Activated CD8-positive, alpha-beta memory T cell treated with anti-CD3 and anti-CD28 coated beads, Interleukin-2, amount 10 ng/mL, durations not matched to agents 7 days and 5 days (primary cell): ENCODE results near the gene NUDT16L1. TPM values are rescaled to one million over a fixed set of nuclear protein-coding genes. Genes with fewer than 3 reads are reported as not detected.

Source experiments
- ATAC-seq: fragments of 150-1000 bp; cut with Tn5 transposase; one replicate; pipeline ENCODE4 v1.10.0; 2021; ENCODE audit warnings: moderate library complexity
- CTCF ChIA-PET: fragments of 350-600 bp; sonication (Branson Sonifier 250); formaldehyde crosslinking; loops from one replicate; lab custom pipeline; 2021; ENCODE audit warnings: antibody characterized with exemption; lab: Charles Lee
- DNase-seq: peaks from one replicate; pipeline ENCODE4 v3.0.0-alpha.2; 2020
- H3K27ac Mint-ChIP-seq: one replicate; pipeline ENCODE4 v1.8.0; 2021; ENCODE audit warnings: mild to moderate bottlenecking, mixed read lengths
- H3K27me3 Mint-ChIP-seq: one replicate; pipeline ENCODE4 v1.8.0; 2021; ENCODE audit warnings: mixed read lengths
- H3K36me3 Mint-ChIP-seq: one replicate; pipeline ENCODE4 v1.8.0; 2021; ENCODE audit warnings: mild to moderate bottlenecking, mixed read lengths
- H3K4me1 Mint-ChIP-seq: one replicate; pipeline ENCODE4 v1.8.0; 2021; ENCODE audit warnings: mixed read lengths
- H3K4me3 Mint-ChIP-seq: one replicate; pipeline ENCODE4 v1.8.0; 2021; ENCODE audit warnings: mild to moderate bottlenecking, moderate library complexity, mixed read lengths
- H3K9me3 Mint-ChIP-seq: one replicate; pipeline ENCODE4 v1.8.0; 2022; ENCODE audit warnings: low read depth, mixed read lengths
- total RNA-seq, 2 experiments: library from RNA; stranded (reverse); gene quantifications; one replicate each; pipeline ENCODE4 v1.2.3, GENCODE V29; 2021

NUDT16L1 gene
- total RNA-seq, 2 experiments from 2014 or later, result 31.6 to 35.6 TPM

- DNase-seq (no peak), ATAC-seq (no peak)
- CTCF ChIA-PET, result no interaction called here
- H3K9me3 Mint-ChIP-seq, result no peaks in the 10 kb centered on the region
- H3K4me1 Mint-ChIP-seq, result peaks cover 20% of the 10 kb centered on the region
- H3K27me3 Mint-ChIP-seq, result no peaks in the 10 kb centered on the region
- H3K4me3 Mint-ChIP-seq, result no peak overlapping the region
- no peak overlapping the region for H3K27ac Mint-ChIP-seq
- peaks cover 5% of the 10 kb centered on the region for H3K36me3 Mint-ChIP-seq
These were observed 11.8 kb upstream of the NUDT16L1 start for GRCh38 chr16:4681471-4682083.

GRCh38 chr16:4682084-4682591, 11.2 kb upstream of the NUDT16L1 start:
- H3K27me3 Mint-ChIP-seq, result no peaks in the 10 kb centered on the region
- no peaks in the 10 kb centered on the region for H3K9me3 Mint-ChIP-seq
- ATAC-seq (no peak), DNase-seq (no peak)
- H3K27ac Mint-ChIP-seq, result no peak overlapping the region
- no peak overlapping the region for H3K4me3 Mint-ChIP-seq
- CTCF ChIA-PET, result interaction anchor here (0.9 to 1.2 kb wide), 3 partner anchors 14 to 64 kb away, joined by 3 to 5 read pairs (median 3); no protein-coding TSS in a partner anchor
- peaks cover 14% of the 10 kb centered on the region for H3K4me1 Mint-ChIP-seq
- H3K36me3 Mint-ChIP-seq, result peaks cover 7% of the 10 kb centered on the region

- H3K27me3 Mint-ChIP-seq, result no peaks in the 10 kb centered on the region
- H3K9me3 Mint-ChIP-seq, result no peaks in the 10 kb centered on the region
- CTCF ChIA-PET, result interaction anchor here (0.9 to 1.4 kb wide), 4 partner anchors 15 to 64 kb away, joined by 3 to 7 read pairs (median 4); no protein-coding TSS in a partner anchor
- H3K4me1 Mint-ChIP-seq, result peaks cover 8% of the 10 kb centered on the region
- ATAC-seq, result peak; percentile 53
- H3K27ac Mint-ChIP-seq, result no peak overlapping the region
- no peak overlapping the region for H3K4me3 Mint-ChIP-seq
- peaks cover 9% of the 10 kb centered on the region for H3K36me3 Mint-ChIP-seq
- no peak for DNase-seq
These were observed 10.6 kb upstream of the NUDT16L1 start for GRCh38 chr16:4682616-4683254.

- Mint-ChIP-seq H3K27me3 (no peaks in the 10 kb centered on the region), H3K4me1 (peaks cover 1% of the 10 kb centered on the region), H3K36me3 (peaks cover 8% of the 10 kb centered on the region), H3K4me3 (no peak overlapping the region), H3K27ac (no peak overlapping the region), H3K9me3 (no peaks in the 10 kb centered on the region)
- CTCF ChIA-PET, result interaction anchor here (0.9 to 1.4 kb wide), 4 partner anchors 16 to 65 kb away, joined by 3 to 7 read pairs (median 4); no protein-coding TSS in a partner anchor
- ATAC-seq (no peak), DNase-seq (no peak)
These were observed 9.9 kb upstream of the NUDT16L1 start for GRCh38 chr16:4683255-4684057.

- Mint-ChIP-seq H3K36me3 (peaks cover 8% of the 10 kb centered on the region), H3K4me1 (peaks cover 1% of the 10 kb centered on the region), H3K27me3 (no peaks in the 10 kb centered on the region), H3K27ac (no peak overlapping the region), H3K9me3 (no peaks in the 10 kb centered on the region), H3K4me3 (no peak overlapping the region)
- ATAC-seq (no peak), DNase-seq (no peak)
- CTCF ChIA-PET, result interaction anchor here (1.0 to 1.4 kb wide), 2 partner anchors 9 to 24 kb away, joined by 3 to 7 read pairs; no protein-coding TSS in a partner anchor
These were observed 9.2 kb upstream of the NUDT16L1 start for GRCh38 chr16:4684058-4684715.

GRCh38 chr16:4684763-4685162, 8.6 kb upstream of the NUDT16L1 start:
- Mint-ChIP-seq H3K4me1 (peaks cover 1% of the 10 kb centered on the region), H3K27ac (no peak overlapping the region), H3K9me3 (no peaks in the 10 kb centered on the region), H3K36me3 (peaks cover 8% of the 10 kb centered on the region), H3K27me3 (no peaks in the 10 kb centered on the region), H3K4me3 (no peak overlapping the region)
- ATAC-seq (no peak), DNase-seq (no peak)
- CTCF ChIA-PET, result interaction anchor here (1.0 kb wide), 1 partner anchor 8 kb away, joined by 3 read pairs; no protein-coding TSS in a partner anchor

- H3K27ac Mint-ChIP-seq, result no peak overlapping the region
- peaks cover 1% of the 10 kb centered on the region for H3K4me1 Mint-ChIP-seq
- no peak overlapping the region for H3K4me3 Mint-ChIP-seq
- no peaks in the 10 kb centered on the region for H3K9me3 Mint-ChIP-seq
- H3K27me3 Mint-ChIP-seq, result no peaks in the 10 kb centered on the region
- ATAC-seq, result no peak
- CTCF ChIA-PET, result no interaction called here
- DNase-seq, result no peak
- peaks cover 5% of the 10 kb centered on the region for H3K36me3 Mint-ChIP-seq
These were observed 8.1 kb upstream of the NUDT16L1 start for GRCh38 chr16:4685292-4685691.

GRCh38 chr16:4685776-4686496, 7.4 kb upstream of the NUDT16L1 start:
- no peaks in the 10 kb centered on the region for H3K9me3 Mint-ChIP-seq
- H3K27me3 Mint-ChIP-seq, result no peaks in the 10 kb centered on the region
- DNase-seq (no peak), ATAC-seq (no peak)
- H3K27ac Mint-ChIP-seq, result peak overlapping the region; percentile 54
- H3K4me1 Mint-ChIP-seq, result peaks cover 1% of the 10 kb centered on the region
- H3K36me3 Mint-ChIP-seq, result peaks cover 5% of the 10 kb centered on the region
- no peak overlapping the region for H3K4me3 Mint-ChIP-seq
- CTCF ChIA-PET, result no interaction called here

GRCh38 chr16:4686497-4687210, 6.7 kb upstream of the NUDT16L1 start:
- Mint-ChIP-seq H3K27ac (no peak overlapping the region), H3K36me3 (peaks cover 5% of the 10 kb centered on the region), H3K27me3 (no peaks in the 10 kb centered on the region), H3K4me1 (peaks cover 1% of the 10 kb centered on the region), H3K4me3 (no peak overlapping the region), H3K9me3 (no peaks in the 10 kb centered on the region)
- no peak for DNase-seq
- no peak for ATAC-seq
- CTCF ChIA-PET, result no interaction called here

GRCh38 chr16:4687416-4687815, 5.9 kb upstream of the NUDT16L1 start:
- Mint-ChIP-seq H3K4me3 (no peak overlapping the region), H3K36me3 (peaks cover 5% of the 10 kb centered on the region), H3K9me3 (no peaks in the 10 kb centered on the region), H3K27me3 (no peaks in the 10 kb centered on the region), H3K27ac (no peak overlapping the region), H3K4me1 (peaks cover 4% of the 10 kb centered on the region)
- DNase-seq, result no peak
- ATAC-seq, result no peak
- CTCF ChIA-PET, result no interaction called here

- H3K27me3 Mint-ChIP-seq, result no peaks in the 10 kb centered on the region
- H3K36me3 Mint-ChIP-seq, result peaks cover 5% of the 10 kb centered on the region
- peaks cover 8% of the 10 kb centered on the region for H3K4me1 Mint-ChIP-seq
- no peak overlapping the region for H3K4me3 Mint-ChIP-seq
- no peak for DNase-seq
- H3K9me3 Mint-ChIP-seq, result no peaks in the 10 kb centered on the region
- no peak overlapping the region for H3K27ac Mint-ChIP-seq
- CTCF ChIA-PET, result no interaction called here
- no peak for ATAC-seq
These were observed 5.3 kb upstream of the NUDT16L1 start for GRCh38 chr16:4687946-4688673.
